ENCODE measurements around the gene CORO2A. TPM values are rescaled to one million over a fixed set of nuclear protein-coding genes. Genes with fewer than 3 reads are reported as not detected.
A peak's percentile ranks its signal among the peaks of the same experiment; 100 is the strongest.

The CORO2A gene
- total RNA-seq, 1 experiment from 2014 or later = 32.5 TPM

DNA sequence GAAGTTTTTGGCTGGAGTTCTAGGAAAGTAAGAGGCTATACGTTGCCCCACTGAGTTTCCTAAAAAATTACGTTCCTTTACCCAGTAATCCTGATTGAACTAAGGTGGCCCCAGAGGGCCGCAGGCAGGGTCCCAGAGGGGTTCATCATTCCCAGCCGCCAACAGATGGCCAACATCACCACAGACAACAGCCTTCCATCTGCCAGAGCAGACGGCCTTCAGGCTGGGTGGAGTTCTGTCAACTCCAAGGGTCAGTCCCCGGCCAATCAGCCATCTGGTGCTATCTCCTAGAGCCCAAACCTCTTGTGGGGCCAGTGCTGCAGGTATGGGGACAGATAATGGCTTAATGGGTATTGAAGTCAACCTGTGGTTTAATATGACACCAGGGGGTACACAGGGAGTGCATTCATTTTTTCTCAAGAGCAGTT lies 32.6 kb upstream of the CORO2A start:
- Mint-ChIP-seq H3K4me1 (peaks cover 29% of the 10 kb centered on the region), H3K27ac (no peak overlapping the region), H3K36me3 (peaks cover 48% of the 10 kb centered on the region), H3K4me3 (no peak overlapping the region), H3K27me3 (ENCODE audit: low read depth) (no peaks in the 10 kb centered on the region), H3K9me3 (0 out of 2 replicates have a peak, but pooled peaks cover 4% of the 10 kb centered on the region)
- ATAC-seq (no peak), DNase-seq (ENCODE audit: low spot score) (no peak)
- ChIA-PET CTCF (no interaction called here), POLR2A (no interaction called here)
- TF ChIP-seq ZNF416 (CRISPR knock-in tag; IDR thresholded peaks at IDR 0.05) = no peak
- no peak for TF ChIP-seq NR1H2 (CRISPR knock-in tag; IDR thresholded peaks at IDR 0.05)
- no peak for TF ChIP-seq FOXP1 (CRISPR knock-in tag; IDR thresholded peaks at IDR 0.05; ENCODE audit: borderline replicate concordance)
- no peak for TF ChIP-seq ZBTB43 (CRISPR knock-in tag; IDR thresholded peaks at IDR 0.05)
- TF ChIP-seq HMGXB4 (CRISPR knock-in tag; IDR thresholded peaks at IDR 0.05) = no peak
- TF ChIP-seq MAX (CRISPR knock-in tag; IDR thresholded peaks at IDR 0.05) = no peak
- no peak for TF ChIP-seq SP1 (CRISPR knock-in tag; conservative IDR thresholded peaks at IDR 0.05)
- TF ChIP-seq ZSCAN18 (CRISPR knock-in tag; IDR thresholded peaks at IDR 0.05) = no peak
- no peak for TF ChIP-seq IRF2 (CRISPR knock-in tag; IDR thresholded peaks at IDR 0.05; ENCODE audit: borderline replicate concordance, low read depth)
- TF ChIP-seq, protein P1, sequence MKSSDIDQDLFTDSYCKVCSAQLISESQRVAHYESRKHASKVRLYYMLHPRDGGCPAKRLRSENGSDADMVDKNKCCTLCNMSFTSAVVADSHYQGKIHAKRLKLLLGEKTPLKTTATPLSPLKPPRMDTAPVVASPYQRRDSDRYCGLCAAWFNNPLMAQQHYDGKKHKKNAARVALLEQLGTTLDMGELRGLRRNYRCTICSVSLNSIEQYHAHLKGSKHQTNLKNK (CRISPR knock-in tag; IDR thresholded peaks at IDR 0.05) = no peak
- no peak for TF ChIP-seq OVOL2 (CRISPR knock-in tag; IDR thresholded peaks at IDR 0.05; ENCODE audit: borderline replicate concordance)
- no peak for TF ChIP-seq IRF1 (CRISPR knock-in tag; IDR thresholded peaks at IDR 0.05)
- no peak for TF ChIP-seq GRHL2 (CRISPR knock-in tag; IDR thresholded peaks at IDR 0.05; ENCODE audit: insufficient replicate concordance, severe bottlenecking)
- no peak for TF ChIP-seq MLX (CRISPR knock-in tag; IDR thresholded peaks at IDR 0.05)
- TF ChIP-seq, protein P2, sequence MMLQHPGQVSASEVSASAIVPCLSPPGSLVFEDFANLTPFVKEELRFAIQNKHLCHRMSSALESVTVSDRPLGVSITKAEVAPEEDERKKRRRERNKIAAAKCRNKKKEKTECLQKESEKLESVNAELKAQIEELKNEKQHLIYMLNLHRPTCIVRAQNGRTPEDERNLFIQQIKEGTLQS (CRISPR knock-in tag; conservative IDR thresholded peaks at IDR 0.05) = no peak

- Mint-ChIP-seq H3K27ac (peak overlapping the region; percentile 72), H3K27me3 (ENCODE audit: low read depth) (no peaks in the 10 kb centered on the region), H3K36me3 (peaks cover 32% of the 10 kb centered on the region), H3K9me3 (0 out of 2 replicates have a peak, but pooled peaks cover 4% of the 10 kb centered on the region), H3K4me3 (no peak overlapping the region), H3K4me1 (peaks cover 46% of the 10 kb centered on the region)
- ATAC-seq (no peak), DNase-seq (ENCODE audit: low spot score) (no peak)
- POLR2A ChIA-PET = interaction anchor here (0.7 kb wide), 1 partner anchor 30 kb away, joined by 3 read pairs; no protein-coding TSS in a partner anchor
- CTCF ChIA-PET = interaction anchor here (0.7 to 1.7 kb wide), 2 partner anchors 11 kb away, joined by 4 to 6 read pairs; no protein-coding TSS in a partner anchor
- TF ChIP-seq ZNF396 (CRISPR knock-in tag; IDR thresholded peaks at IDR 0.05; ENCODE audit: borderline replicate concordance) = no peak
- TF ChIP-seq MXD4 (CRISPR knock-in tag; IDR thresholded peaks at IDR 0.05; ENCODE audit: borderline replicate concordance) = no peak
- no peak for TF ChIP-seq KAT7 (CRISPR knock-in tag; IDR thresholded peaks at IDR 0.05; ENCODE audit: borderline replicate concordance)
- TF ChIP-seq, protein P3, sequence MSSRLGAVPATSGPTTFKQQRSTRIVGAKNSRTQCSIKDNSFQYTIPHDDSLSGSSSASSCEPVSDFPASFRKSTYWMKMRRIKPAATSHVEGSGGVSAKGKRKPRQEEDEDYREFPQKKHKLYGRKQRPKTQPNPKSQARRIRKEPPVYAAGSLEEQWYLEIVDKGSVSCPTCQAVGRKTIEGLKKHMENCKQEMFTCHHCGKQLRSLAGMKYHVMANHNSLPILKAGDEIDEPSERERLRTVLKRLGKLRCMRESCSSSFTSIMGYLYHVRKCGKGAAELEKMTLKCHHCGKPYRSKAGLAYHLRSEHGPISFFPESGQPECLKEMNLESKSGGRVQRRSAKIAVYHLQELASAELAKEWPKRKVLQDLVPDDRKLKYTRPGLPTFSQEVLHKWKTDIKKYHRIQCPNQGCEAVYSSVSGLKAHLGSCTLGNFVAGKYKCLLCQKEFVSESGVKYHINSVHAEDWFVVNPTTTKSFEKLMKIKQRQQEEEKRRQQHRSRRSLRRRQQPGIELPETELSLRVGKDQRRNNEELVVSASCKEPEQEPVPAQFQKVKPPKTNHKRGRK (CRISPR knock-in tag; IDR thresholded peaks at IDR 0.05; ENCODE audit: borderline replicate concordance) = no peak
- TF ChIP-seq ATF2 (CRISPR knock-in tag; IDR thresholded peaks at IDR 0.05; ENCODE audit: borderline replicate concordance, low read depth) = no peak
- no peak for TF ChIP-seq GRHL2 (CRISPR knock-in tag; IDR thresholded peaks at IDR 0.05; ENCODE audit: insufficient replicate concordance, severe bottlenecking)
- TF ChIP-seq CREM (CRISPR knock-in tag; IDR thresholded peaks at IDR 0.05) = no peak
- no peak for TF ChIP-seq PRRX2 (CRISPR knock-in tag; IDR thresholded peaks at IDR 0.05)
Measured at GRCh38 chr9:98222885-98223691, 30.7 kb upstream of the CORO2A start.
